ENCODE results near the gene CSMD2.

DNA sequence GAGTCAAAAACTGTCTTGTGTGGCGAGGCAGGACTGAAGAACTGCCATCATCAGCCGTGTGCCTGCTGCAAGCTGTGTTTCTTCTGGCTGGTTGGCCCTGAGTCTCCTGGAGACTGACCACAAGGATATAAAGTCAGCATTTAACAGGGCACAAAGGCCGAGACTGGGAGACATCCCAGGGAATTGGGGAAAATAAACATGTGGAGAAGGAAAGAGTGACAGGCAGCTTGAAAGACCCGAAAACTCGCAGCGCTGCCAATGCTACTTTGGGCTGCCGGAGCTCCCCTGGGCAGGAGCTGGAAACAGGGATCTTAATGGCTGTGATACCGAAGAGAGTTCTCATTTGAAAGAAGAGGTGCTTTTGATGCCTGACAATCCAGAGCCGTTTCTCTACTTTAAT lies 426.5 kb downstream of the CSMD2 start:
- TF ChIP-seq, protein P1, sequence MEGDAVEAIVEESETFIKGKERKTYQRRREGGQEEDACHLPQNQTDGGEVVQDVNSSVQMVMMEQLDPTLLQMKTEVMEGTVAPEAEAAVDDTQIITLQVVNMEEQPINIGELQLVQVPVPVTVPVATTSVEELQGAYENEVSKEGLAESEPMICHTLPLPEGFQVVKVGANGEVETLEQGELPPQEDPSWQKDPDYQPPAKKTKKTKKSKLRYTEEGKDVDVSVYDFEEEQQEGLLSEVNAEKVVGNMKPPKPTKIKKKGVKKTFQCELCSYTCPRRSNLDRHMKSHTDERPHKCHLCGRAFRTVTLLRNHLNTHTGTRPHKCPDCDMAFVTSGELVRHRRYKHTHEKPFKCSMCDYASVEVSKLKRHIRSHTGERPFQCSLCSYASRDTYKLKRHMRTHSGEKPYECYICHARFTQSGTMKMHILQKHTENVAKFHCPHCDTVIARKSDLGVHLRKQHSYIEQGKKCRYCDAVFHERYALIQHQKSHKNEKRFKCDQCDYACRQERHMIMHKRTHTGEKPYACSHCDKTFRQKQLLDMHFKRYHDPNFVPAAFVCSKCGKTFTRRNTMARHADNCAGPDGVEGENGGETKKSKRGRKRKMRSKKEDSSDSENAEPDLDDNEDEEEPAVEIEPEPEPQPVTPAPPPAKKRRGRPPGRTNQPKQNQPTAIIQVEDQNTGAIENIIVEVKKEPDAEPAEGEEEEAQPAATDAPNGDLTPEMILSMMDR (IDR thresholded peaks at IDR 0.05 in 4 of 5, conservative IDR thresholded peaks at IDR 0.05 in 1 of 5) = no peak
- no peak for TF ChIP-seq POLR2A (IDR thresholded peaks at IDR 0.05)

All from gastrocnemius medialis (tissue), 4 donors.